Suprapubic skin (tissue), 3 donors: ENCODE results near the gene PWWP2A.

Source experiments
- POLR2AphosphoS5 ChIP-seq, 3 donors: sonication (generic); formaldehyde crosslinking; IDR thresholded peaks; one replicate each; pipeline ENCODE4 v1.6.1; 2017; ENCODE audit warnings: antibody characterized with exemption in 3 of 3
- TF ChIP-seq, protein P1 (sequence below), 2 donors: fragments of 200-600 bp in 1 of 2; fragments of 450-650 bp in 1 of 2; sonication (generic) in 1 of 2; IDR thresholded peaks; one replicate each; pipeline ENCODE4 v1.5.1; 2016 to 2019; ENCODE audit warnings: antibody characterized with exemption in 2 of 2, mild to moderate bottlenecking in 1 of 2, moderate library complexity in 1 of 2

DNA sequence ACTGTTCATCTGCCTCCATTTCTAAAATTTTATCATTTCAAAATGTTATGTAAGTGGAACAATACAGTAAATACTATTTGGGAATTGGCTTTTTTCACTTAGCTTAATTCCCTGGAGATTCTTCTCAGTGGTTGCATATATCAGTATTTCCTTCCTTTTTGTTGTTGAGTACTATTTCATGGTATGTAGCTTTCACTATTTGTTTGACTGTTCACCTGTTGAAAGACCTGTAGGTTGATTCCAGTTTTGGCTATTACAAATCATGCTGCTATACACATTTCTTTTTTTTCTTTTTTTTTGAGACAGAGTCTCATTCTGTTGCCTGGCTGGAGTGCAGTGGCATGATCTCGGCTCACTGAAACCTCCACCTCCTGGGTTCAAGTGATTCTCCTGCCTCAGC is 33.0 kb upstream of the PWWP2A start:
- TF ChIP-seq, protein P1, sequence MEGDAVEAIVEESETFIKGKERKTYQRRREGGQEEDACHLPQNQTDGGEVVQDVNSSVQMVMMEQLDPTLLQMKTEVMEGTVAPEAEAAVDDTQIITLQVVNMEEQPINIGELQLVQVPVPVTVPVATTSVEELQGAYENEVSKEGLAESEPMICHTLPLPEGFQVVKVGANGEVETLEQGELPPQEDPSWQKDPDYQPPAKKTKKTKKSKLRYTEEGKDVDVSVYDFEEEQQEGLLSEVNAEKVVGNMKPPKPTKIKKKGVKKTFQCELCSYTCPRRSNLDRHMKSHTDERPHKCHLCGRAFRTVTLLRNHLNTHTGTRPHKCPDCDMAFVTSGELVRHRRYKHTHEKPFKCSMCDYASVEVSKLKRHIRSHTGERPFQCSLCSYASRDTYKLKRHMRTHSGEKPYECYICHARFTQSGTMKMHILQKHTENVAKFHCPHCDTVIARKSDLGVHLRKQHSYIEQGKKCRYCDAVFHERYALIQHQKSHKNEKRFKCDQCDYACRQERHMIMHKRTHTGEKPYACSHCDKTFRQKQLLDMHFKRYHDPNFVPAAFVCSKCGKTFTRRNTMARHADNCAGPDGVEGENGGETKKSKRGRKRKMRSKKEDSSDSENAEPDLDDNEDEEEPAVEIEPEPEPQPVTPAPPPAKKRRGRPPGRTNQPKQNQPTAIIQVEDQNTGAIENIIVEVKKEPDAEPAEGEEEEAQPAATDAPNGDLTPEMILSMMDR (IDR thresholded peaks at IDR 0.05), result no peak
- no peak for TF ChIP-seq POLR2AphosphoS5 (IDR thresholded peaks at IDR 0.05)
